GM06990 (cell line): Measurements from ENCODE around the gene WDR45B.

Experiments
- DNase-seq: peaks from one replicate; pipeline ENCODE4 v3.0.0-alpha.2; 2011; ENCODE audit not compliant: insufficient read length; ENCODE audit errors: extremely low read depth
- H3K27me3 ChIP-seq: replicated peaks from 2 replicates; pipeline ENCODE4 v1.6.0; 2011; ENCODE audit warnings: low read length; ENCODE audit not compliant: control insufficient read depth, insufficient read depth
- H3K36me3 ChIP-seq: 2 replicates; pipeline ENCODE4 v1.5.1; 2011; ENCODE audit warnings: low read length; ENCODE audit not compliant: control insufficient read depth, insufficient read depth
- H3K4me3 ChIP-seq: replicated peaks from 2 replicates; pipeline ENCODE4 v1.5.1; 2011; ENCODE audit warnings: low read depth, mild to moderate bottlenecking, control low read depth, low read length
- CTCF ChIP-seq: IDR thresholded peaks from 2 replicates; pipeline ENCODE4 v1.5.1; 2011; ENCODE audit warnings: low read length, control low read depth, mild to moderate bottlenecking, inconsistent platforms; ENCODE audit not compliant: insufficient read depth, poor library complexity, severe bottlenecking

Gene WDR45B

GRCh38 chr17:82565551-82565950 is 82.7 kb downstream of the WDR45B start:
- peaks cover 21% of the 10 kb centered on the region for H3K36me3 ChIP-seq
- no peak for DNase-seq
- no peak for TF ChIP-seq CTCF

More at GRCh38 chr17:82565551-82565950, 82.7 kb downstream of the WDR45B start:
- Histone ChIP-seq H3K27me3 (no peaks in the 10 kb centered on the region), H3K4me3 (no peak overlapping the region)
